Activated CD4-positive, CD25-positive, alpha-beta regulatory T cell treated with anti-CD3 and anti-CD28 coated beads, Interleukin-2, amount 50 U/mL, for 16 hours (primary cell): ENCODE results near the gene KLHL2.

Source experiments
- DNase-seq: peaks from one replicate; pipeline ENCODE4 v3.0.0-alpha.2; 2020; ENCODE audit warnings: low read depth, low spot score

KLHL2 gene

GRCh38 chr4:165367040-165367439, 159.7 kb downstream of the KLHL2 start:
- DNase-seq: no peak

- no peak for DNase-seq
Measured at GRCh38 chr4:165368114-165368513, 160.8 kb downstream of the KLHL2 start.

- no peak for DNase-seq
Measured at GRCh38 chr4:165368567-165368966, 161.2 kb downstream of the KLHL2 start.

- no peak for DNase-seq
Measured at GRCh38 chr4:165369522-165369921, 162.2 kb downstream of the KLHL2 start.

GRCh38 chr4:165370530-165370929, 163.2 kb downstream of the KLHL2 start:
- no peak for DNase-seq
